IPS-18c (cell line): ENCODE measurements around the gene CANT1.
"Not testable (repeated sequence)": the region's sequence is repeated elsewhere in the genome, so short reads cannot be mapped to it uniquely, and the experiment has no call there.

ENCODE experiments used
- H3K4me3 ChIP-seq: 2 replicates; pipeline ENCODE4 v1.7.0; 2013; ENCODE audit warnings: low read depth, mild to moderate bottlenecking, low read length, moderate library complexity; ENCODE audit not compliant: insufficient read depth
- H3K9me3 ChIP-seq: one replicate; pipeline ENCODE4 v1.6.1; 2013; ENCODE audit warnings: mild to moderate bottlenecking, low read length, moderate library complexity; ENCODE audit not compliant: control insufficient read depth, insufficient read depth

The CANT1 gene

DNA sequence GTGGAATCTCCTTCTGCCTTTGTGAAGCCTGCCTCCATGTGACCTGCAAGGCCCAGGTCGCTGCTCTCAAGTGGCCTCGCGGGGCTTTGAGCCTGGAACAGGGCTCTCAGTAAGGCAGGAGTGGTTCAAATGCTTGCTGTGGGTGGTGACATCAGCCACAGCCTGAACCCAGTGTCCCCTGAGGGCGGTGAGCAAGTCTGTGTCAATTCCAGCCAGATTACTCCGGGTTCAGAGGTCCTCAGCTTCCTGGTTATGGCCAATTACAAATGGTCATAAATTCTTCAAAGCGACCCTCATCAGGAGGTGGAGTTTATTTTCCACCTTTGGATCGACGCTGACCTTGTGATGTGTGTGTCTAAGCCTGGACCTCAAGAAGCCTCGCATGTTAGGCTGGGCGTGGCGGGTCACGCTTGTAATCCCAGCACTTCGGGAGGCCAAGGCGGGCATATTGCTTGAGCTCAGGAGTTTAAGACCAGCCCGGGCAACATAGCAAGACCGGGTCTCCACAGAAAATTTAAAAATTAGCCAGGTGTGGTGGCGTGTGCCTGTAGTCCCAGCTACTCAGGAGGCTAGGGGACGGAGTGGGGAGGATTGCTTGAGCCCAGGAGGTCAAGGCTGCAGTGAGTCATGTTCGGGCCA is 47.1 kb downstream of the CANT1 start:
- Histone ChIP-seq H3K4me3 (no peak overlapping the region), H3K9me3 (no peaks in the 10 kb centered on the region)

DNA sequence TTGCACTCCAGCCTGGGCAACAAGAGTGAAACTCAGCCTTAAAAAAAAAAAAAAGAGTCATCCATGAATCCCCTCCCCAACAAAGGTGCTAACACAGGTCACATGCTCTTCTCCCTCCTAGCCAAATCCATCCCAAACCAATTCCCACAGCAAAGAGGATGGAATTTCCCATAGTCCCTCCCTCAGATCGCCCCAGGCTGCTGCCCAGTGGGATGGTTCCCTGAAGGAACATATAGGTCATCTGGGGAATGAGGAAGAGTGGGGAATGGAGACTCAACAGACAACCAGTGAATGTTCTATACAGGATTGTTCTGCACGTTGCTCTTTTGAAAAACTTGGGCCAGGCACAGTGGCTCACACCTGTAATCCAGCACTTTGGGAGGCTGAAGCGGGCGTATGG is 48.0 kb downstream of the CANT1 start:
- Histone ChIP-seq H3K9me3 (no peaks in the 10 kb centered on the region), H3K4me3 (no peak overlapping the region)

DNA sequence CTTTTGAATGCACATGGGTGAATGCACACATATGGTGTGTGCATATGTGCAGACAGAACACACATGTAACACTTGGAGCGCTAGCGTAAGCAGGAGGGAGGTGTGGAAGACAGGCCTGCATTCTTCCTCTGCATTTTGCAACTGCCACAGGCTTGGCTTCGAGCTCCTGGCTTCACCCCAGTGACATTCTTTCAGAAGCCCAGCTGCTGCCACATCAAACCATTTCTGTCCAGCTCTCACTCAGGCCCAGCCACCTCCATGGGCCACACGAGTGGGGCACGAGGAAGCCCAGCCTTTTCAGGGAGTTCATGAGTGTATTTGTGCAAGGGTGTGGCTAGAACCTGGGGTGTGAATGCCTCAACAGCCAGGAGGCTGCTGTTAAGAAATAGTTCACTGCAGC is 48.6 kb downstream of the CANT1 start:
- Histone ChIP-seq H3K9me3 (no peaks in the 10 kb centered on the region), H3K4me3 (no peak overlapping the region)

DNA sequence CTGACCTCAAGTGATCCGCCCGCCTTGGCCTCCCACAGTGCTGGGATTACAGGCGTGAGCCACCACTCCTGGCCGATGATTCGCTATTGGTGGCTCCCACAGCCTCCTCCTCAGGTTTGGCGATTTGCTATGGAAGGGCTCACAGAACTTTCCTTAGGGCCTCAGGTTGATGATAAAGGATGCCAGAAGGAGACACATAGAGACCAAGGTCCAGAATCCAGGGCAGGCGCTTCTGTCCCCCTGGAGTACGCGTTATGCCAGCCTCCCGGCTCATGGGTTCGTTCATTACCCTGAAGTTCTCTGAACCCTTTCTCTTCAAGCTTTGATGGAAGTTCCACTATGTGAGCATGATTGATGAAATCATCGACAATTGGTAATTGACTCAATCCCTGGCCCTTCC is 49.8 kb downstream of the CANT1 start:
- Histone ChIP-seq H3K9me3 (no peaks in the 10 kb centered on the region), H3K4me3 (no peak overlapping the region)

DNA sequence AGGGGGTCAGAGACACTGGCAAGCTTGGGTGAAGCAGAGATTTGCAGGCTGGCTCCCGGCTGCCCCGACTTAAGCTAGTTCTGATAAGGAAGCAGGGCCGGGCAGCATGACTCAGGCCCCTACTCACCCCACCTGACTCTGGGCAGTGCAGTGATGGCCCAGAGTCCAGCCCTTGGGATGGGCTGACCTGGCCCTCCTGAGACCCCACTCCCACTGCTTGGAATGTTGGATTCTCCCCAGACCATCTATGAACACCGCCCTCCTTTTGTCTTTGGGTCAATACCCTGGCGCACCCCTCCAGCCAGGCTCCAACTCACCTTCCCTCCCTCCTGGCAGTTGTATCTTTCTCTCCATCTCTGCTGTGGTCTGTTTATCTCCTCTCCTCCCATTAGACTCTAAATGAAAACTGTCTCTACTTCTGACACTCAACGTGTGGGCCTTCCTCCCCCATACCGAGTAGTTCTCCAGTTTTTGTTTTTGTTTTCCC is 50.9 kb downstream of the CANT1 start:
- H3K9me3 ChIP-seq = no peaks in the 10 kb centered on the region
- H3K4me3 ChIP-seq = no peak overlapping the region

DNA sequence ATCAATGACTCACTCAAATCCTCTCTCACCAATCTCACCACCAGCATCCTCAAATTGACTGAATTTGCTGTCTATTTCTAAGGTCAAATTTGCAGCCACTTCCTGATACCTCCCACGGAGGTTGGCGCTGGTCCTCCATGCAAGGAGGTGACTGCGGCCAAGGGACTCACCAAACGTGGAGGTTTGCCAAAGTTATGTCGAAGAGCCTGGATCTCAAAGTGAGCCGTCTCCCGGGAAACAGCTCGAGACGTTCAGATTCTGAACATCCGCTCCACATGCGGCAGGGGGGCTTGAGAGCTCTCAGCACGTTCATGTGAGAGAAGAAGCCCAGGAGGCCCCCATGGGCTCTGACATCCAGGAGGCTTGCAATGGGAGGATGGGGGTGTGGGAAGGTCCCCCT is 52.4 kb downstream of the CANT1 start:
- no peaks in the 10 kb centered on the region for H3K9me3 ChIP-seq
- no peak overlapping the region; the same call in 1 of the 2 replicates for H3K4me3 ChIP-seq

DNA sequence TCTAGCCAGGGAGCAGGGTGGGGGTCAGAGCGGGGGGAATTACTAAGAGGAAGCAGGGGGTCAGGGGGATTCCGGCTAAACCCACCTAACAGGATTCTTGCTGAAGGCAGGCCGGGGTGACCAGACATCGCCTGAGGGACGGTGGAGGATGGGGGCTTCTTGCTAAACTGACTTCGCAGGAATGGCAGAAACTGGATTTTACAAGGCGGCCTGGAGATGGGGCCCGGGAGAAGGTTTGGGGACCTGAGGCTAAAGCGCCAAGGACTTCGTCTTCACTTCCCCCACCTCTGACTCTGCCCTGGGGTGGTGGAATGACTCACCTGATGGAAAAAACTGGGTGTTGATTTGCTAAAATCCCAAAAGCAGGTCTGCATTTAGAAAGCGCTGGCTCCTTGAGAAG is 53.3 kb downstream of the CANT1 start:
- no peaks in the 10 kb centered on the region for H3K9me3 ChIP-seq
- H3K4me3 ChIP-seq = no peak overlapping the region; the same call in 1 of the 2 replicates

DNA sequence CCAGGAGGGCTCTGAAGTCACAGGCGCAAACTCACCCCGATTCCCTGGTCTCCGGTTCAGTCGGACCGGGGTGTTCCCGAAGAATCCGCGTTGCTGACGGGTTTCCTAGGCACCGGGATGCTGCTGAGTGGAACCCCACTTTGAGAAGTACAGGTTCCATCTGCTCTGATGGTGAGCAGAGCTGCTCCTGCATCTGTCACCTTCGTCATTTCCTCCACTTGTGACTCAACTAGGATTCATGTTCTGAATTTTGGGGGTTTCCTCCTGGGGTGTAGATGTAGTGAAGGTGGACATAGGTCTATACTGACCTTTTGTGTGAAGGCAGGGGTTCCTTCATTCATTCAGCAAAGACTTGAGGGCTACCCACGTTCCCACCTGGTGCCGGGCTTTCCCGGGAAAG is 54.9 kb downstream of the CANT1 start:
- Histone ChIP-seq H3K9me3 (peaks cover 10% of the 10 kb centered on the region), H3K4me3 (no peak overlapping the region)

DNA sequence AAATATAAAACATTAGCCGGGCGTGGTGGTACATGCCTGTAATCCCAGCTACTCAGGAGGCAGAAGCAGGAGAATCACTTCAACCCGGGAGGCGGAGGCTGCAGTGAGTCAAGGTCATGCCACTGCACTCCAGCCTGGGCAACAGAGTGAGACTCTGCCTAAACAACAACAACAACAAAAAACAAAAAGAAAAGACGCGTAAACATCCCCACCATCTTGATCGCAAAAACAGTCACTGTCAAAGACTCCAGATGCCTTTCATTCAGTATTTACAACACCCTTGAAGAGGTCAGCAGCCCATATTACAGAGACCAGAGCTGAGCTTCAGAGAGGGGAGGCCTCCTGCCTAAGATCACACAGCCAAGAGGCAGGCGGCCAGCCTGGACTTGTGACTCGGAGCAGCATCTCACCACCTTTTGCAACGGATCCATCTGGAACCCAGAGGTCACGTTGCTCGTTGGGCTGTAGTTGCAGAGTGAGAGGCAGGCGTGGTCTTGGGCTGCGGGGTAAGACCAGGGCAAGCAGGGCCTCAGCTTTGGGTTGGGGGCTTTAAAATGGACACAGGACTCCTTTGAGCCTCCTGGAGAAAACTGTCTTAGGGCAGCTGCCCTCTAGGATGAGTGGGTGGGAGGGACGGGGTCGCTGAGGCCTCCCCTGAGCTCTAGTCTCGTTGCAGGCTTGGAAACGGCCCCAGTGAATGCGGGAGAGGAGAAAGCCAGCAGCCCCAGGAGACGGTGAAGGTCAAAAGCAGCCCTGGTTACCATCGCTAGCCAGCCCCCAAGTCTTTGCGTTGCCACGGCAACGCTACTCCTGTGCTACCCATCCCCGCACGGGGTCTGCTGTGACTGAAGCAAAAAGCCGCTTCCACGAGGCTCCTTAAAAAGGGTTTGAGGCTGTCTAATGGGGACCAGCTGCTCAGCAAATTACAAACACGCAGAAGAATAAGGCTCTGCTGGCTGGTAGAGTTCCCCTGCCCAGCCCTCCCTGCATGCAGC is 55.9 kb downstream of the CANT1 start:
- H3K4me3 ChIP-seq = no peak overlapping the region
- peaks cover 10% of the 10 kb centered on the region for H3K9me3 ChIP-seq

DNA sequence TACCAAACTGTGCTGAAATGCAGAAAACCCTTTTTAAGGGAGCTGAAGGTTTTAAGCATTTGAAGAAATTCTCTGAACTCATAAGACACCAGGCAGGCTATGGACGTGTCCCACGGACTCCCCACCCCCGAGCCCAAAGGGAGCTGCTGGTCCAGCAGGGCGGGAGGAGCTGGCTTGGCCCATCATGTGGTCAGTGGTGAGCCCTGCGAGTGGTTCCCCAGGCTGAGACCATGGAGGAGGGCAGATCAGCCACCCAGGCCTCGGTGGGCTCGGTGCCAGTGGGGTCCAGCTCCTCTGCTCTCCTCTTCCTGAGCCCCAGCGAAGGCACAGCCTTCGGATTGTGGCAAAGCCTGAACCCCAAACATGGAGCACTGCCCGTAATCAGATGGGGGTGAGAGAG is 56.9 kb downstream of the CANT1 start:
- H3K4me3 ChIP-seq = no peak overlapping the region
- H3K9me3 ChIP-seq = peaks cover 10% of the 10 kb centered on the region

DNA sequence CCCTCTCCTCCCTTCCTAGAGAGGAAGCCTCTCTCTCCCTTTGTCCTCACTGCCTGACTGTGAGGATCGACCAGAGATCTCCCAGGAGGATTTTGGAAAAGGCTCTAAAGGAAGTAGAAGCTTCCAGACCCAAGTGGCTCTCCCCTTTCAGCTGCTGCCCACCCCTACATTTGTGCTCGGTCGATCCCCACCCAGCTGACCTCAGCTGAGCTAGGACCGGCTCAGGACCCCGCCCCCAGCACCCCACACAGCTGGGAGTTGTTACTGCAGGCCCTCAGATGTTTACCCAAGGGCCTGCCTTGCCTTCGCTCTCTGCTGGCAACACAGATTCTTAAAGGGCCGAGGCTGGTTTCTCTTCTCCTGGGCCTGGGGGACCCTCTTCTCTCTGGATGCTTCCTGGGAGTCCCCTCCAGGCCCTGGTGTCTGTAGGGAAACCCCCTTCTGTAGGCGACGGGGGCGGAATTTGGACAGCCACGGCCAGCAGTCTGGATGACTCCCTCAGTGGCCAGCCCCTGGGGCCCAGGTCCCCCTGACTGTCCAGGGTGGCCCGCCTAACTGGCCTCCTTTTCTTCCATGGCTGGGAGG is 57.5 kb downstream of the CANT1 start:
- H3K9me3 ChIP-seq = peaks cover 10% of the 10 kb centered on the region

DNA sequence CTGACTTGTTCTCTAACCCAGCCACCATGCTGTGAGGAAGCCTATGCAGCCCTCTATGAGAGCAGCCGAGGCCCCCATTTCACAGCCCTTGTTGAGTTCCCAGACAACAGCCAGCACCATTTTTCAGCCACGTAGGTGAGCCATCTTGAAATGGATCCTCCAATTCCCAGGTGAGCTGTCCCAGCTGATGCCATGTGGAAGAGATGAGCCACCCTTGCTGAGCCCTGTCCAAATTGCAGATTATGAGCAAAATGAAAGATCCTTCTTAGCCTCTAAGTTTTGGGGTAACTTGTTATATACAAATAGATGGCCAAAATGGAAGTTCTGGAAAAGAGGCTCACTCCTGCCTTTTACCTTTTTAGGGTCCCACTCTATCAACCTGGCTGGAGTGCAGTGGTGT is 58.7 kb downstream of the CANT1 start:
- Histone ChIP-seq H3K9me3 (peaks cover 10% of the 10 kb centered on the region), H3K4me3 (no peak overlapping the region)

More for the DNA sequence above, 57.5 kb downstream of the CANT1 start:
- no peak overlapping the region for H3K4me3 ChIP-seq

DNA sequence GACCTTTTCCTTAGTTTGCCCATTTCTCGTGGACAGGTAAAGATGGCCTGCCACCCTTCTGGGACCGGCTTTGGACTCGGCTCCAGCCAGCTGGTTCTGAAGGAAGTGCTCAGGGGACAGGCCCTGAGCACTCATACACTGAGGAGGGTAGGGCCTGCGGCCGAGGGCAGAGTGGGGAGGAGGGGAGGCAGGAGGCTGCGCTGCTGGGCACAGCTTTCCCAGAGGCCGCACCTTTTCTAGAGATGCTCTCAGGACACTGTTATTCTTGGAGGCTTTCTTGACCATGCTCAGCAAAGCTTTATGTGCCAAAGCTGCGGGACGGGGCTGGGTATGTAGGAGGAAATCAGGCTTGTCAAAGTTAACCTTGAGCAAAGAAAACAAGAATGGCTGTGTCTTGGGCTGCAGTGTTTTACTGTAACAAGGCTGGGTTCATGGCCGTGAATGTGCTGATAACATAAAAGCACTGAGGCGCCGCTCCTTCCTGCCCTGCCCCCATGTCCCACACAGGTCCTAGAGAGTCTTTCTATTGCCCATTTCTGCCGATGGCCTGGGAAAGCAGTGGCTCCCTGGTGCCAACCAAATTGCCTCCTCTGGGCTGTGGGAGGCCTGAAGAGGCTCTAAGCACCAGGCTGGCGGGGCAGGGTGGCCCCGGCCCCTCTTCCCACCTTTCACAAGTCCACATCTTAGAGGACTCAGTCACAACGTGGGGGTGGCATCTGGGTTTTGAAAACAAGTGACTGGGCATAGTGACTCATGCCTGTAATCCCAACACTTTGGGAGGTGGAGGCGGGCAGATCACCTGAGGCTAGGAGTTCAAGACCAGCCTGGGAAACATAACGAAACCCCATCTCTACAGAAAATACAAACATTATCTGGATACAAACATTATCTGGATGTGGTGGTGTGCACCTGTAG is 62.1 kb downstream of the CANT1 start:
- Histone ChIP-seq H3K4me3 (no peak overlapping the region), H3K9me3 (peaks cover 10% of the 10 kb centered on the region)

DNA sequence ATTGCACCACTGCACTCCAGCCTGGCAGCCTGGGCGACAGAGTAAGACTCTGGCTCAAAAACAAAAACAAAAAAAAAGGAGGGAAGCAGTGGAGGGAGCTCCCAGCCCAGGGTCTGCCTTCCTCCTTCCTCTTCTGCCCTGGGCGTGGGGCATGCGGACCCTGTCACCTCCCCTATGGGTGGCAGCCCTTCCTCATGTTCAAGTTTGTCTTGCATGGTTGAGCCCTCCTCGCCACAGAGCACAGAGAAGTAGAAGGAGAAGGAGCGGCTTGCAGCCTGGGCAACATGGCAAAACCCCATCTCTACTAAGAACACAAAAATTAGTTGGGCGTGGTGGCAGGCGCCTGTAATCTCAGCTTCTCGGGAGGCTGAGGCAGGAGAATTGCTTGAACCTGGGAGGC is 62.9 kb downstream of the CANT1 start:
- Histone ChIP-seq H3K9me3 (peaks cover 10% of the 10 kb centered on the region), H3K4me3 (no peak overlapping the region)

DNA sequence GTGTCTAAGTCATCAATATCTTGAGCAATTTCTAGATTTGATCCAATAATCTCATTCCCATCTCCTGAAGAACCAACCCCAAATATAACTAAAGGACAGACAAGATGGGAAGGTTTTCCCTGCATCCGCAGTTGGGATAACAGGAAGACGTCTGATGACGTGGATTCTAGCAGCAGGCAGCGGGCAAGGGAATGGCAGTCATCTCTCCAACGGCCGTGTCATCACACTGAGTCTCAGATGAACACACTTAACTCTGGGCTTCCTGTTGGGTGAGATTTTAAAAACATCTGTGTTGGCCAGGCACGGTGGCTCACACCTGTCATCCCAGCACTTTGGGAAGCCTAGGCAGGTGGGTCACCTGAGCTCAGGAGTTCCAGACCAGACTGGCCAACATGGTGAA is 63.4 kb downstream of the CANT1 start:
- peaks cover 10% of the 10 kb centered on the region for H3K9me3 ChIP-seq
- H3K4me3 ChIP-seq = no peak overlapping the region

DNA sequence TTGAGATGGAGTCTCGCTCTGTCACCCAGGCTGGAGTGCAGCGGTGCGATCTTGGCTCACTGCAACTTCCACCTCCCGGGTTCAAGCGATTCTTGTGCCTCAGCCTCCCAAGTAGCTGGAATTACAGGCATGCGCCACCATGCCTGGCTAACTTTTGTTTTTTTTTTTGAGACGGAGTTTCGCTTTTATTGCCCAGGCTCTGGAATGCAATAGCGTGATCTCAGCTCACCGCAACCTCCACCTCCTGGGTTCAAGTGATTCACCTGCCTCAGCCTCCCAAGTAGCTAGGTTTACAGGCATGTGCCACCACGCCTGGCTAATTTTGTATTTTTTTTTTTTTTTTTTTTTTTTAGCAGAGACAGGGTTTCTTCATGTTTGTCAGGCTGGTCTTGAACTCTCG is 64.1 kb downstream of the CANT1 start:
- H3K9me3 ChIP-seq, H3K4me3 ChIP-seq: not testable (repeated sequence)

DNA sequence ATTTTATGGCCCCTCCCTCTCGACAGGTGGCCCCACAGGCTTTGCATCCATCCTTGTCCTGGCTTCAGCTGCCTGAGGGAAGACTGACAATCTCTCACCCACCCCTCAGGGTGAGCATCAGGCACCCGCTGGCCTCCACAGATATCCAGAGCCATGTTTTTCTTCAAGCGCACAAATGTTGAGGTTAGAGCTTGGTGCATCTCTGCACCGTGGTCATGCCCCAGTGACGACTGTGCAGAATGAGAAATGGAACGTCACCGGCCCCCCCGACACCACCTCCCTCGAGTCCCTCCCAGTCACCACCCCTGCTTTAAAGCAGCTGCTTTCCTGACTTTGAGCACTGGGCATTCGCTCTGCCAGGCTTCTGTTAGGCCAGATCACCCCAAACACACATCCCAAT is 64.6 kb downstream of the CANT1 start:
- H3K9me3 ChIP-seq = no peaks in the 10 kb centered on the region
- H3K4me3 ChIP-seq = no peak overlapping the region
